ENCODE data around the gene AKT1S1.

- TF ChIP-seq, protein P1, sequence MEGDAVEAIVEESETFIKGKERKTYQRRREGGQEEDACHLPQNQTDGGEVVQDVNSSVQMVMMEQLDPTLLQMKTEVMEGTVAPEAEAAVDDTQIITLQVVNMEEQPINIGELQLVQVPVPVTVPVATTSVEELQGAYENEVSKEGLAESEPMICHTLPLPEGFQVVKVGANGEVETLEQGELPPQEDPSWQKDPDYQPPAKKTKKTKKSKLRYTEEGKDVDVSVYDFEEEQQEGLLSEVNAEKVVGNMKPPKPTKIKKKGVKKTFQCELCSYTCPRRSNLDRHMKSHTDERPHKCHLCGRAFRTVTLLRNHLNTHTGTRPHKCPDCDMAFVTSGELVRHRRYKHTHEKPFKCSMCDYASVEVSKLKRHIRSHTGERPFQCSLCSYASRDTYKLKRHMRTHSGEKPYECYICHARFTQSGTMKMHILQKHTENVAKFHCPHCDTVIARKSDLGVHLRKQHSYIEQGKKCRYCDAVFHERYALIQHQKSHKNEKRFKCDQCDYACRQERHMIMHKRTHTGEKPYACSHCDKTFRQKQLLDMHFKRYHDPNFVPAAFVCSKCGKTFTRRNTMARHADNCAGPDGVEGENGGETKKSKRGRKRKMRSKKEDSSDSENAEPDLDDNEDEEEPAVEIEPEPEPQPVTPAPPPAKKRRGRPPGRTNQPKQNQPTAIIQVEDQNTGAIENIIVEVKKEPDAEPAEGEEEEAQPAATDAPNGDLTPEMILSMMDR (IDR thresholded peaks at IDR 0.05; ENCODE audit: extremely low read depth in 1 of 2, insufficient read depth in 1 of 2, low read depth in 1 of 2, low read length in 2 of 2), result no peak
- TF ChIP-seq EZH2 (IDR thresholded peaks at IDR 0.05; ENCODE audit: borderline replicate concordance, low read depth, low read length, severe bottlenecking), result no peak
These were observed 20.6 kb downstream of the AKT1S1 start for GRCh38 chr19:49856574-49857021.

Data from endothelial cell of umbilical vein (primary cell).